Hepatocyte (in vitro differentiated cells): ENCODE data around the gene DSTN. TPM values are rescaled to one million over a fixed set of nuclear protein-coding genes. Genes with fewer than 3 reads are reported as not detected.

Source experiments
- DNase-seq: peaks from one replicate; pipeline ENCODE4 v3.0.0-alpha.2; 2016; ENCODE audit warnings: low spot score
- H2AFZ ChIP-seq: fragments of 200-600 bp; sonication (generic); 2 replicates; pipeline ENCODE4 v1.6.0; 2016; ENCODE audit warnings: antibody characterized with exemption, mild to moderate bottlenecking
- H3K27ac ChIP-seq: fragments of 200-600 bp; sonication (generic); 2 replicates; pipeline ENCODE4 v1.5.1; 2016; ENCODE audit warnings: mild to moderate bottlenecking
- H3K27me3 ChIP-seq: fragments of 200-600 bp; sonication (generic); 2 replicates; pipeline ENCODE4 v1.6.1; 2016
- H3K36me3 ChIP-seq: fragments of 200-600 bp; sonication (generic); replicated peaks from 2 replicates; pipeline ENCODE4 v1.5.1; 2016; ENCODE audit warnings: low read depth; ENCODE audit not compliant: insufficient read depth
- H3K4me1 ChIP-seq: fragments of 200-600 bp; sonication (generic); 2 replicates; pipeline ENCODE4 v1.5.1; 2016; ENCODE audit warnings: mild to moderate bottlenecking, moderate library complexity; ENCODE audit not compliant: insufficient read depth
- H3K4me2 ChIP-seq: fragments of 200-600 bp; sonication (generic); 2 replicates; pipeline ENCODE4 v1.6.0; 2016
- H3K4me3 ChIP-seq: fragments of 200-600 bp; sonication (generic); 2 replicates; pipeline ENCODE4 v1.5.1; 2016; ENCODE audit warnings: mild to moderate bottlenecking
- H3K79me2 ChIP-seq: fragments of 200-600 bp; sonication (generic); 2 replicates; pipeline ENCODE4 v1.6.0; 2017; ENCODE audit warnings: mild to moderate bottlenecking
- H3K9me2 ChIP-seq: fragments of 200-600 bp; sonication (generic); replicated peaks from 2 replicates; pipeline ENCODE4 v1.6.0; 2017; ENCODE audit warnings: mild to moderate bottlenecking; ENCODE audit not compliant: insufficient read depth
- H3K9me3 ChIP-seq: fragments of 200-600 bp; sonication (generic); 2 replicates; pipeline ENCODE4 v1.5.1; 2016; ENCODE audit warnings: low read depth, mild to moderate bottlenecking
- H4K20me1 ChIP-seq: fragments of 200-600 bp; sonication (generic); 2 replicates; pipeline ENCODE4 v1.6.0; 2016; ENCODE audit warnings: mild to moderate bottlenecking; ENCODE audit not compliant: insufficient read depth, poor library complexity, severe bottlenecking
- CTCF ChIP-seq: fragments of 200-600 bp; sonication (generic); IDR thresholded peaks from 2 replicates; pipeline ENCODE4 v1.5.1; 2016; ENCODE audit warnings: antibody characterized with exemption, mild to moderate bottlenecking; ENCODE audit not compliant: poor library complexity
- EZH2 ChIP-seq: fragments of 200-600 bp; sonication (generic); IDR thresholded peaks from 2 replicates; pipeline ENCODE4 v1.6.1; 2016; ENCODE audit warnings: antibody characterized with exemption, mild to moderate bottlenecking, borderline replicate concordance
- EZH2phosphoT487 ChIP-seq: fragments of 200-600 bp; sonication (generic); IDR thresholded peaks from one replicate; pipeline ENCODE4 v1.6.1; 2018; ENCODE audit warnings: antibody characterized with exemption, mild to moderate bottlenecking, low read depth, moderate library complexity; ENCODE audit not compliant: unreplicated experiment, severe bottlenecking
- WGBS: methylation state at CpG from one replicate; pipeline ENCODE4 v1.1.6; 2016; ENCODE audit warnings: low lambda C conversion rate; ENCODE audit errors: missing lambda C conversion rate; 5-methylcytosine and 5-hydroxymethylcytosine counted together
- polyA plus RNA-seq: library from polyadenylated mRNA; unstranded; fragments of >200 nt; fragmentation: Nextera tagmentation; extraction: Ambion mirVana; gene quantifications from 2 replicates; pipeline ENCODE4 v1.2.1, GENCODE V29; 2016
- total RNA-seq: library from RNA; depleted of rRNA; stranded (reverse); fragments of >200 nt; gene quantifications from 2 replicates; pipeline ENCODE4 v1.2.3, GENCODE V29; 2014

The DSTN gene
- total and polyA plus RNA-seq, 2 experiments from 2014 or later, result 342 to 352 TPM

DNA sequence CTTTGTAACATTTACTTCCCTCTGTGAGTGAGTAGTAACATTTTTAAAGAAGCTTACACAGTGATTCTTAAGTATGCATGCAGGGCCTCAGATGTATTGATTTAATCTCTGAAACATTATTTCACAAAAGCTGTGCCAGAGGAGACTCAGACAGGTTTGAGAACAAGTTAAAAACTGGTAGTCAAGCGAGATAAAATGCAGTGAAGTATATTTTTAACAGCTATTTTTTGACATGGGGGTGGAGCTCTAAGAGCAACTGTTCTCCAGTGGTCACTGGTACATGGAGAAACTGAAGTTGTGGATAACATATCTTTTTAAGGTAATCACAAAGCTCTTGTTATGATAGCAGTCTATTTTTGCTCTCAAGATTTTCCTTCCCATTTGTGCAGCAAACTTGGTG, 20.4 kb downstream of the DSTN start:
- Histone ChIP-seq H3K9me2 (no peaks in the 10 kb centered on the region), H3K4me3 (no peak overlapping the region), H3K36me3 (no peaks in the 10 kb centered on the region), H3K27ac (peak overlapping the region; percentile 17), H4K20me1 (peaks cover 84% of the 10 kb centered on the region), H3K4me1 (peaks cover 30% of the 10 kb centered on the region), H3K79me2 (peaks cover 96% of the 10 kb centered on the region), H2AFZ (no peak overlapping the region), H3K4me2 (peak overlapping the region; percentile 5), H3K27me3 (no peaks in the 10 kb centered on the region), H3K9me3 (no peaks in the 10 kb centered on the region)
- no peak for DNase-seq
- TF ChIP-seq EZH2 (no peak), CTCF (no peak)
- 61% methylated on average over 1 of the region's 1 CpG for WGBS

DNA sequence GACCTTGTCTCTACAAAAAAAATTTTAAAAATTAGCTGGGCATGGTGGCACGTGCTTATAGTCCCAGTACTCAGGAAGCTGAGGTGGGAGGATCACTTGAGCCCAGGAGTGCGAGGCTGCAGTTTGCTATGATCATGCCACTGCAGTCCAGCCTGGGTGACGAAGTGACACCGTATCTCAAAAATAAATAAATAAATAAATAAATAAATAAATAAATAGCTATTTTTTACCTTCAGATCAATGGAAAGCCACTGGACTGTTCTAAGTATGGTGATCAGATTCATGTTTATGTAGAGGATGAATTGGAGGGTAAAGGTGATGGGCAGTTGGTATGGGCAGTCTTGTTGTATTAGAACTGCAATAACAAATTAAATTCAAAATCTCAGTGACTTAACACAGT, 24.0 kb downstream of the DSTN start:
- no peaks in the 10 kb centered on the region for H3K9me2 ChIP-seq
- DNase-seq, result no peak
- TF ChIP-seq CTCF (no peak), EZH2 (no peak), EZH2phosphoT487 (no peak)
- H3K9me3 ChIP-seq, result no peaks in the 10 kb centered on the region
- H3K27ac ChIP-seq, result peak overlapping the region; percentile 28
- H3K36me3 ChIP-seq, result no peaks in the 10 kb centered on the region
- no peaks in the 10 kb centered on the region for H3K27me3 ChIP-seq
- peaks cover 97% of the 10 kb centered on the region for H3K79me2 ChIP-seq
- peak overlapping the region; percentile 35 for H3K4me2 ChIP-seq
- H2AFZ ChIP-seq, result no peak overlapping the region
- H3K4me1 ChIP-seq, result peaks cover 29% of the 10 kb centered on the region
- H3K4me3 ChIP-seq, result no peak overlapping the region
- H4K20me1 ChIP-seq, result peaks cover 71% of the 10 kb centered on the region
- 96% methylated on average over 4 of the region's 4 CpGs for WGBS

GRCh38 chr20:17594443-17594842, 24.6 kb downstream of the DSTN start:
- H3K4me2 ChIP-seq, result peak overlapping the region; percentile 35
- TF ChIP-seq EZH2phosphoT487 (no peak), EZH2 (no peak), CTCF (no peak)
- peaks cover 97% of the 10 kb centered on the region for H3K79me2 ChIP-seq
- no peaks in the 10 kb centered on the region for H3K9me2 ChIP-seq
- no peaks in the 10 kb centered on the region for H3K9me3 ChIP-seq
- H3K36me3 ChIP-seq, result no peaks in the 10 kb centered on the region
- peaks cover 29% of the 10 kb centered on the region for H3K4me1 ChIP-seq
- DNase-seq, result peak; percentile 64
- peak overlapping the region; percentile 28 for H3K27ac ChIP-seq
- H4K20me1 ChIP-seq, result peaks cover 69% of the 10 kb centered on the region
- no peak overlapping the region for H2AFZ ChIP-seq
- no peaks in the 10 kb centered on the region for H3K27me3 ChIP-seq
- no peak overlapping the region for H3K4me3 ChIP-seq

DNA sequence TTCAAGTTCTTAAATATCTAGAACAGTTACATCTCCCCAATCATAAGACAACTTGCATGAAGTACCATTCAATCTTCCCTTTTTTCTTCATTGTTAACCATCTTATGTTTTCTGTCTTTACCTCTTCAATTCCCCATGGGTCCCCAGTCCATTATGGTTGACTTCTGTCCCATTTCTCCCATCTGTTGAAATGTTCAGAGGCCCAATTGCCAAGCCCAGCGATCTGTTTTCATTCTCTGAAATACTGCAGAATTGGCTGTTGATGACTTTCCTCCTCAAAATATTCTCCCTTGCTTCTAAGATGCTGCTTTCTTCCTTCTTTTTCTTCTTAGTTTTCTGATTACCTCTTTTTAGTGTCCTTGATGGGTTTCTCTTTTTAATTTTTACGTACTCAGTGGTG, 26.0 kb downstream of the DSTN start:
- Histone ChIP-seq H3K9me2 (no peaks in the 10 kb centered on the region), H4K20me1 (peaks cover 65% of the 10 kb centered on the region), H3K79me2 (peaks cover 97% of the 10 kb centered on the region), H3K9me3 (no peaks in the 10 kb centered on the region), H3K27ac (no peak overlapping the region), H3K4me3 (no peak overlapping the region), H2AFZ (no peak overlapping the region), H3K27me3 (no peaks in the 10 kb centered on the region), H3K4me1 (peaks cover 26% of the 10 kb centered on the region), H3K4me2 (no peak overlapping the region), H3K36me3 (no peaks in the 10 kb centered on the region)
- no peak for DNase-seq
- WGBS, result 95% methylated on average over 2 of the region's 2 CpGs
- TF ChIP-seq EZH2phosphoT487 (no peak), CTCF (no peak), EZH2 (no peak)
